GM12878 (cell line): ENCODE results near the gene H19. TPM values are rescaled to one million over a fixed set of nuclear protein-coding genes. Genes with fewer than 3 reads are reported as not detected.

Source experiments
- ATAC-seq: fragments of 200-7000 bp; cut with Tn5 transposase; 3 replicates; pipeline ENCODE4 v1.9.1; 2020; ENCODE audit warnings: mild to moderate bottlenecking, moderate library complexity
- BruUV-seq: library from RNA; stranded (reverse); fragments of 400-500 nt; replicated peaks from 2 replicates; lab custom pipeline; 2021; lab: Mats Ljungman, UMichigan
- CTCF ChIA-PET: fragments of 300-600 bp; sonication (Branson Sonifier 250); formaldehyde crosslinking; extraction: SDS; loops from one replicate; lab custom pipeline; 2021; ENCODE audit warnings: inconsistent platforms; lab: Yijun Ruan, JAX
- POLR2A ChIA-PET: fragments of 350-600 bp; formaldehyde crosslinking; extraction: SDS; loops from one replicate; lab custom pipeline; 2021; ENCODE audit warnings: inconsistent platforms; lab: Charles Lee
- RAD21 ChIA-PET: fragments of 300-600 bp; sonication (Branson Sonifier 250); formaldehyde crosslinking; loops from one replicate; lab custom pipeline; 2023; ENCODE audit warnings: antibody characterized with exemption; ENCODE audit not compliant: unreplicated experiment; lab: Charles Lee
- SMC1A ChIA-PET: fragments of 300-600 bp; sonication (Branson Sonifier 250); formaldehyde crosslinking; loops from one replicate; lab custom pipeline; 2023; ENCODE audit not compliant: unreplicated experiment, uncharacterized antibody; lab: Charles Lee
- DNase-seq: peaks from one replicate; pipeline ENCODE4 v3.0.0-alpha.2; 2011; ENCODE audit warnings: low read depth, low spot score
- FAIRE-seq: peaks from 3 replicates; lab custom pipeline; 2011; peaks lifted over from hg19 to GRCh38; lab: Jason Lieb, UNC
- H2AFZ ChIP-seq: 2 replicates; pipeline ENCODE4 v1.6.0; 2011; ENCODE audit warnings: low read depth, low read length, control low read depth; ENCODE audit not compliant: control insufficient read depth
- H3K27ac ChIP-seq: 2 replicates; pipeline ENCODE4 v1.5.1; 2011; ENCODE audit warnings: control low read depth; ENCODE audit not compliant: control insufficient read depth, insufficient read depth
- H3K27me3 ChIP-seq, 2 experiments: replicated peaks in 1 of 2; 2 replicates each; pipeline versions ENCODE4 v1.6.0 to v1.6.1; 2011; ENCODE audit warnings: low read length in 1 of 2; ENCODE audit not compliant: control insufficient read depth in 2 of 2, insufficient read depth in 2 of 2
- H3K36me3 ChIP-seq, 2 experiments: 2 replicates each; pipeline ENCODE4 v1.5.1; 2011; ENCODE audit warnings: low read length in 1 of 2; ENCODE audit not compliant: control insufficient read depth in 2 of 2, insufficient read depth in 2 of 2
- H3K4me1 ChIP-seq: 2 replicates; pipeline ENCODE4 v1.6.1; 2011; ENCODE audit warnings: mild to moderate bottlenecking, low read length, moderate library complexity, mixed read lengths; ENCODE audit not compliant: control insufficient read depth, insufficient read depth
- H3K4me2 ChIP-seq: 2 replicates; pipeline ENCODE4 v1.6.0; 2011; ENCODE audit warnings: control low read depth; ENCODE audit not compliant: control insufficient read depth, insufficient read depth
- H3K4me3 ChIP-seq: fragments of 200-600 bp; sonication (generic); 2 replicates; pipeline ENCODE4 v1.5.1; 2016
- H3K79me2 ChIP-seq: 2 replicates; pipeline ENCODE4 v1.6.0; 2011; ENCODE audit warnings: low read length; ENCODE audit not compliant: control insufficient read depth, insufficient read depth
- H3K9ac ChIP-seq: 2 replicates; pipeline ENCODE4 v1.8.0; 2011; ENCODE audit warnings: low read length, control low read depth, mixed read lengths; ENCODE audit not compliant: control insufficient read depth, insufficient read depth
- H3K9me3 ChIP-seq: replicated peaks from 3 replicates; pipeline ENCODE4 v1.5.1; 2011; ENCODE audit warnings: mild to moderate bottlenecking, low read length; ENCODE audit not compliant: control insufficient read depth, insufficient read depth
- H4K20me1 ChIP-seq: 2 replicates; pipeline ENCODE4 v1.6.0; 2011; ENCODE audit not compliant: control insufficient read depth, insufficient read depth
- BACH1 ChIP-seq: fragments of 450-650 bp; IDR thresholded peaks from 2 replicates; pipeline ENCODE4 v1.6.1; 2017; ENCODE audit warnings: mild to moderate bottlenecking, borderline replicate concordance
- HDAC2 ChIP-seq: fragments of 200-600 bp; sonication (generic); IDR thresholded peaks from 2 replicates; pipeline ENCODE4 v1.6.1; 2017
- MEF2A ChIP-seq: IDR thresholded peaks from 2 replicates; pipeline ENCODE4 v1.6.1; 2011; ENCODE audit warnings: low read depth, mild to moderate bottlenecking, low read length, moderate library complexity; ENCODE audit not compliant: insufficient read depth
- NFYB ChIP-seq: IDR thresholded peaks from 2 replicates; pipeline ENCODE4 v1.6.1; 2011; ENCODE audit warnings: low read depth, mild to moderate bottlenecking, low read length, improper control_type of control experiment, moderate library complexity; ENCODE audit not compliant: insufficient read depth
- RBBP5 ChIP-seq: fragments of 200-600 bp; sonication (generic); conservative IDR thresholded peaks from 2 replicates; pipeline ENCODE4 v1.6.1; 2016
- RUNX3 ChIP-seq: IDR thresholded peaks from 2 replicates; pipeline ENCODE4 v1.6.1; 2012; ENCODE audit warnings: low read length, inconsistent platforms
- SREBF1 ChIP-seq: IDR thresholded peaks from 2 replicates; pipeline ENCODE4 v1.6.1; 2012; ENCODE audit warnings: mild to moderate bottlenecking, low read length
- TAF1 ChIP-seq: IDR thresholded peaks from 2 replicates; pipeline ENCODE4 v1.6.1; 2011; ENCODE audit warnings: mild to moderate bottlenecking, low read depth, low read length, borderline replicate concordance
- ZBTB4 ChIP-seq: fragments of 450-650 bp; formaldehyde crosslinking; IDR thresholded peaks from 2 replicates; pipeline ENCODE4 v1.4.0; 2022; ENCODE audit warnings: mild to moderate bottlenecking, moderate library complexity
- ZNF622 ChIP-seq: fragments of 450-650 bp; IDR thresholded peaks from 2 replicates; pipeline ENCODE4 v1.6.1; 2017; ENCODE audit warnings: mild to moderate bottlenecking, inconsistent platforms
- WGBS: methylation state at CpG from one replicate; pipeline ENCODE4 v1.1.6; 2016; ENCODE audit warnings: low lambda C conversion rate; ENCODE audit not compliant: insufficient replicate concordance, insufficient coverage; ENCODE audit errors: missing lambda C conversion rate; 5-methylcytosine and 5-hydroxymethylcytosine counted together
- in situ Hi-C: fragments of 300-500 bp; cut with MboI; formaldehyde crosslinking; loops from 9 replicates; pipeline ENCODE4 v1.14.3; 2018; ENCODE audit warnings: mixed read lengths
- intact Hi-C: fragments of 100-400 bp; cut with micrococcal nuclease; formaldehyde crosslinking; loops from one replicate; pipeline ENCODE4 v1.14.2; 2022; ENCODE audit not compliant: unreplicated experiment
- polyA plus RNA-seq, 11 experiments: library from polyadenylated mRNA; depleted of rRNA in 4 of 11; unstranded in 6 of 11; stranded (reverse) in 5 of 11; fragments of >200 nt; fragmentation: Nextera tagmentation in 4 of 11; fragmentation: Illumina TruSeq in 1 of 11; extraction: Ambion mirVana in 4 of 11; extraction: Trizol in 1 of 11; gene quantifications; 1 replicate in 1 of 11; 2 replicates in 10 of 11; pipeline versions ENCODE4 v1.2.1 to v1.2.3, GENCODE V29; 2011 to 2016; ENCODE audit warnings: inconsistent platforms in 2 of 11, missing spikeins in 2 of 11, low read depth in 1 of 11
- total RNA-seq, 4 experiments: library from RNA; depleted of rRNA in 3 of 4; stranded (reverse); fragments of >200 nt in 3 of 4; fragmentation: Illumina TruSeq in 1 of 4; extraction: Trizol in 1 of 4; gene quantifications; 2 replicates each; pipeline versions ENCODE4 v1.2.1 to v1.2.3, GENCODE V29; 2013 to 2021

H19 gene
- total and polyA plus RNA-seq, 10 of the 15 experiments (the other 5 are each of a cell fraction or from before 2014, with no cell fraction given) = 0.04 to 1.2 (median 0.31) TPM; not detected in 6

GRCh38 chr11:1988174-1988573 lies 9.5 kb downstream of the H19 start:
- no peaks in the 10 kb centered on the region for H3K36me3 ChIP-seq
- no peak overlapping the region for H3K4me3 ChIP-seq
- in situ Hi-C loops = no loop called here

More at GRCh38 chr11:1988174-1988573, 9.5 kb downstream of the H19 start:
- no TSS peak for BruUV-seq
- TF ChIP-seq ZNF622 (no peak), RBBP5 (no peak), HDAC2 (no peak), MEF2A (no peak), ZBTB4 (CRISPR knock-in tag) (no peak), RUNX3 (no peak), TAF1 (no peak), NFYB (no peak), BACH1 (no peak), SREBF1 (no peak)
- intact Hi-C loops = no loop called here
- no peaks in the 10 kb centered on the region for H4K20me1 ChIP-seq
- H3K79me2 ChIP-seq = no peaks in the 10 kb centered on the region
- H2AFZ ChIP-seq = no peak overlapping the region
- ATAC-seq (no peak), FAIRE-seq (no peak), DNase-seq (no peak)
- WGBS = no CpG with 5 or more reads among the region's 11 CpGs
- H3K4me1 ChIP-seq = no peaks in the 10 kb centered on the region
- POLR2A ChIA-PET = no interaction called here
- SMC1A ChIA-PET = no interaction called here
- CTCF ChIA-PET = no interaction called here
- no peaks in the 10 kb centered on the region for H3K27me3 ChIP-seq
- no peak overlapping the region for H3K4me2 ChIP-seq
- H3K9me3 ChIP-seq = no peaks in the 10 kb centered on the region
- no peak overlapping the region for H3K27ac ChIP-seq
- RAD21 ChIA-PET = no interaction called here
- no peak overlapping the region for H3K9ac ChIP-seq
